HG02970 (cell line): ENCODE data around the gene EBF4.
"Not testable (repeated sequence)": the region's sequence is repeated elsewhere in the genome, so short reads cannot be mapped to it uniquely, and the experiment has no call there.

Experiments
- ATAC-seq: cut with Tn5 transposase; IDR thresholded peaks from one replicate; pipeline ENCODE4 v1.9.1; 2021; ENCODE audit warnings: mild to moderate bottlenecking, moderate library complexity, moderate number of reproducible peaks; ENCODE audit not compliant: unreplicated experiment, low FRiP score

The EBF4 gene

GRCh38 chr20:2753461-2754040 is 61.0 kb downstream of the EBF4 start:
- no peak for ATAC-seq

- ATAC-seq, result no peak
These were observed 61.8 kb downstream of the EBF4 start for GRCh38 chr20:2754424-2754823.

DNA sequence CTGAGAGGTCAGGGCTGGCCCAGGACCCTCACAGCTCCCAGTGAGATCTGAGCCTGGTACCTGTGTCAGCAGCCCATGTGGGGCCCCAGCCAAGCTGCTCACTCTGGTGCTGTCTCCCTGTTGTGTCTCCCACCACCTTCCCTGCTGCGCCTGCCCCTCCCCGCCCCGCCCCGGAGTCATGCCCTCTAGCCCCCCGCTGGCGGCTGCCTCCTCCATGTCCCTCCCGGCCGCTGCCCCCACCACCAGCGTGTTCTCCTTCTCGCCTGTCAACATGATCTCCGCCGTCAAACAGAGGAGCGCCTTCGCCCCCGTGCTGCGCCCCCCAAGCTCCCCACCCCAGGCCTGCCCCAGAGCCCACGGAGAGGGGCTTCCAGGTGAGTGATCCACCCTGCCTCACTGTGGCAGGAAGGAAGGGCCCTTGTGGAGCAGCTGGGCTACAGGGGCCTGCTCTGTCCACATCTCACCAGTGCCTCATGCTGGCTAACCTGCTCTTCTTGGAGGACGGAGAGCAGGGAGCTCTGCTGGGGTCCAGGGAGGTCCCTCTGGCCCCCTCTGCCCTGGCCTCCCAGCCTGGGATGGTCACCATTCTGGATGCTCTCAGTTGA is 63.0 kb downstream of the EBF4 start:
- no peak for ATAC-seq

- no peak for ATAC-seq
These were observed 63.6 kb downstream of the EBF4 start for GRCh38 chr20:2756056-2756611.

- ATAC-seq, result no peak
These were observed 64.4 kb downstream of the EBF4 start for GRCh38 chr20:2757001-2757400.

DNA sequence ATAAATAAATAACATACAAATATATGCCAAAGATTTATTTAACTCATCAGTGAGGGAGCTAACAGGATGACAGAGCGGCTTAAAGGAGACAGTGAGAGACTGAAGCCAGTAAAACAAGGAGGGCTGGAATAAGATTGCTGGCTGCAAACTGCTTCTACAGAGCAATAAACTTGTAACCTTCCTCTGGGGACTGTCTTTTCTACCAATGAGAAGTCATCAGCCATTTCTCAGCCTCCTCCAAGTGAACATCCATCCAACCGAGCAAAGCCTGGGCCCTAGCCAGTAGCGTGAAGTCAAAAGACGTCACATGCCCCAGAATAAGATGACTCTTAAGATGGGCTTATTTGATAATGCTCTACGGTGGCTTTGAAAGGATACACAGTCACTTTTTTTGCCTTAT is 65.4 kb downstream of the EBF4 start:
- no peak for ATAC-seq

DNA sequence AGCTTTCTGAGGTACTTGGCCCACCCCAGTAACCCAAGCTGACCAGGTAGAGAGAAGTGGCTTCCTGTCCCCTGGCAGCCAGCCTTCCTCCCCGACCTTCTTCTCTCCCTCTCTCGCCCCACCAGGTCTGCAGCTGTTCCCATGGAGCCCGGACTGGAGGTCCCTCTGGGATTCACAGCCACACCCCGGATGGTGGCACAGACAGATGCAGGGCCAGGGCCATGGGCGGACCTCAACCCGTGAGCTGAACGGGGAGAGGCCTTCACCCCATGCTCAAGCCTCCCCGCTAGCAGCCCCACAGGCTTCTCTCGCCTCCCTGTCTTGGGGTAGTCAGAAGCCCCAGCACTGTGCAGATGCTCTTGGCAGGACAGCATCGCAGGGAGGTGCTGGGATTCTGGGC is 66.6 kb downstream of the EBF4 start:
- no peak for ATAC-seq

- ATAC-seq, result no peak
These were observed 67.2 kb downstream of the EBF4 start for GRCh38 chr20:2759603-2760296.

DNA sequence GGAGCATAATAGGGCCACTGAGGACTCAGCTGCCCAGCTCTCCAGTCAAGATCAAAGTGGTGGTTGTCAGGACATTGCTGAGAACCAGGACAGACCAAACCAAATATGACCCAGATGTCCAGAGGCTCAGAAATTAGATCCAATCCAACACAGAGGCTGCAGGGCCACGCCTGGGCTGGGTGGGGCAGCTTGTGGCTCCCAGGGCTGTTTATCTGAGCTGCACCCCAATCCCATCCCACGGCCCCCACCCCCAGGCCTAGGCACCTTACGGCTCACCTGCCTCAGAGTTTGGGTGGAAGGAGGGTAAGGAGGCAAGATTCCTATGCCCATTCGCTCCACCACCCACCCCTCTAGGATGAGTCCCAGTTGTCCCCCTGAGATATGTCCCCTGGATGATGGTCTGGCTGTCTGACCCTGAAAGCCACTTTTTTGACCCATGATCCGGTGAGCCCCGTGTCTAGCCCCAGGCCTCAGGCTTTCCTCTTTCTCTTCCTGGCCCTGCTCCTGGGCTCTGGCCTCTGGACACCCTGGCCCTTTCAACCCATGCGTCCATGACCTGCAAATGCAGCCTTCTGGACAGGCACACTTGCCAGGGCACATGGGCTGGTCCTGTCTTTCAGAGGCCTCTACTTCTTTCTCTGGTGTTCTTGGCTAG is 67.8 kb downstream of the EBF4 start:
- ATAC-seq, result no peak

DNA sequence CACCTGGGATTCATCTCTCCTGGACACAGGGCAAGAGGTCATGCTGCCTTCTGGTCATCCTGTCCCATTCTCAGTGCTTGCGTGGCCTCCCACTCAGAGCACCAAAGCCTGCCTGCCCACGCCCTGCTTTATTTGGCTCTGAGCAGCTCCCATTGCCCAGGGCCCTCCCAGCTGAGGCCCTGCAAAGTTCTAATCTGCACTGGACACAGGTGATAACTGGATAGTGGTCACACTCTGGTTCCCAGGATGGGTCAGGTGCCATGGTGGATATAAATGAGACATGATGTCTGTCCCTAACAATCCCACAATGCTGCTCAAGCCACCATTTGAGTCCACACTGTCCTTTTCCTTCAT is 68.3 kb downstream of the EBF4 start:
- no peak for ATAC-seq

- no peak for ATAC-seq
These were observed 69.3 kb downstream of the EBF4 start for GRCh38 chr20:2761885-2762284.

- ATAC-seq, result no peak
These were observed 70.1 kb downstream of the EBF4 start for GRCh38 chr20:2762578-2763131.

GRCh38 chr20:2763186-2763585 is 70.6 kb downstream of the EBF4 start:
- no peak for ATAC-seq

GRCh38 chr20:2767768-2768631 is 75.4 kb downstream of the EBF4 start:
- ATAC-seq, result no peak

GRCh38 chr20:2768632-2769015 is 76.0 kb downstream of the EBF4 start:
- no peak for ATAC-seq

GRCh38 chr20:2770091-2770490 is 77.5 kb downstream of the EBF4 start:
- not testable (repeated sequence) for ATAC-seq

- no peak for ATAC-seq
These were observed 79.1 kb downstream of the EBF4 start for GRCh38 chr20:2771631-2772080.

GRCh38 chr20:2773812-2774211 is 81.2 kb downstream of the EBF4 start:
- ATAC-seq, result no peak

GRCh38 chr20:2775139-2775538 is 82.6 kb downstream of the EBF4 start:
- ATAC-seq, result no peak
